Testis (tissue), 3 donors: ENCODE measurements around the gene SERHL2. TPM values are rescaled to one million over a fixed set of nuclear protein-coding genes. Genes with fewer than 3 reads are reported as not detected.
"Not testable (repeated sequence)": the region's sequence is repeated elsewhere in the genome, so short reads cannot be mapped to it uniquely, and the experiment has no call there.

Source experiments
- DNase-seq: peaks from one replicate; pipeline ENCODE4 v3.0.0-alpha.2; 2019
- H3K27ac ChIP-seq, 2 donors: fragments of 200-600 bp; sonication (generic); one replicate each; pipeline ENCODE4 v1.5.1; 2019
- H3K27me3 ChIP-seq: fragments of 200-600 bp; sonication (generic); one replicate; pipeline ENCODE4 v1.5.1; 2019
- H3K36me3 ChIP-seq: fragments of 200-600 bp; sonication (generic); one replicate; pipeline ENCODE4 v1.5.1; 2017; ENCODE audit warnings: low read depth; ENCODE audit errors: missing control alignments
- H3K4me1 ChIP-seq: fragments of 200-600 bp; sonication (generic); one replicate; pipeline ENCODE4 v1.5.1; 2019
- H3K4me3 ChIP-seq, 2 donors: fragments of 200-600 bp; sonication (generic); one replicate each; pipeline ENCODE4 v1.5.1; 2017 to 2019
- H3K9me3 ChIP-seq: fragments of 200-600 bp; sonication (generic); one replicate; pipeline ENCODE4 v1.5.1; 2017
- POLR2A ChIP-seq: fragments of 450-650 bp; IDR thresholded peaks from one replicate; pipeline ENCODE4 v1.6.1; 2017; ENCODE audit warnings: antibody characterized with exemption, mild to moderate bottlenecking, moderate library complexity
- WGBS, 2 donors: methylation state at CpG; one replicate each; pipeline ENCODE4 v1.1.5; 2018; 5-methylcytosine and 5-hydroxymethylcytosine counted together
- intact Hi-C: fragments of 100-400 bp; cut with DNase I; formaldehyde crosslinking; loops from one replicate; pipeline ENCODE4 v1.15.1; 2023; ENCODE audit warnings: low total_unique reads
- polyA plus RNA-seq: library from polyadenylated mRNA; stranded (reverse); fragments of 350-450 nt; fragmentation: Illumina TruSeq; extraction: RNeasy Lipid Tissue Mini Kit (QIAGEN cat#74804); gene quantifications from one replicate; pipeline ENCODE4 v1.2.3, GENCODE V29; 2014; ENCODE audit warnings: low read depth, low replicate concordance; ENCODE audit not compliant: insufficient read depth
- total RNA-seq, 2 donors: library from RNA; depleted of rRNA; stranded (reverse); fragments of >200 nt; gene quantifications; one replicate each; pipeline ENCODE4 v1.2.3, GENCODE V29; 2016
- TF ChIP-seq, protein P1 (sequence below), 3 experiments: fragments of 450-650 bp in 2 of 3; fragments of 200-600 bp in 1 of 3; sonication (generic) in 1 of 3; IDR thresholded peaks; one replicate each; pipeline ENCODE4 v1.5.1; 2016 to 2019; ENCODE audit warnings: antibody characterized with exemption in 3 of 3, mild to moderate bottlenecking in 2 of 3, moderate library complexity in 1 of 3

The SERHL2 gene
- total and polyA plus RNA-seq, 3 donors from 2014 or later = 6.9 to 11.3 (median 8.8) TPM

DNA sequence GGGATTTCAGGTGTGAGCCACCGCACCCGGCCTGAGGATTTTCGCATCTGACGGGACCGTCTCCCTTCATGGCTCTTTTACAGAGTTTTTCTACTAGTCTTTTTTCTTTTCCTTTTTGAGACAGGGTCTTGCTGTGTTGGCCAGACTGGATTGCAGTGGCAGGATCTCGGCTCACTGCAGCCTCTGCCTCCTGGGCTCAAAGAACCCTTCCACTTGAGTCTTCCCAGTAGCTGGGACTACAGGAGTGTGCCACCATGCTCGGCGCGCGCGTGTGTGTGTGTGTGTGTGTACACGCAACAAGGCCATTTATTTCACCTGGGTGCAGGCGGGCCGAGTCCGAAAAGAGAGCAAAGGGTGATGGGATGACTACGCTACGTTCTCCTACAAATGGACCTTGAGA is 10.9 kb downstream of the SERHL2 start:
- Histone ChIP-seq H3K4me1 (peaks cover 15% of the 10 kb centered on the region), H3K36me3 (no peaks in the 10 kb centered on the region), H3K4me3 (no peak overlapping the region), H3K9me3 (no peaks in the 10 kb centered on the region), H3K27me3 (no peaks in the 10 kb centered on the region), H3K27ac (no peak overlapping the region)
- TF ChIP-seq, protein P1, sequence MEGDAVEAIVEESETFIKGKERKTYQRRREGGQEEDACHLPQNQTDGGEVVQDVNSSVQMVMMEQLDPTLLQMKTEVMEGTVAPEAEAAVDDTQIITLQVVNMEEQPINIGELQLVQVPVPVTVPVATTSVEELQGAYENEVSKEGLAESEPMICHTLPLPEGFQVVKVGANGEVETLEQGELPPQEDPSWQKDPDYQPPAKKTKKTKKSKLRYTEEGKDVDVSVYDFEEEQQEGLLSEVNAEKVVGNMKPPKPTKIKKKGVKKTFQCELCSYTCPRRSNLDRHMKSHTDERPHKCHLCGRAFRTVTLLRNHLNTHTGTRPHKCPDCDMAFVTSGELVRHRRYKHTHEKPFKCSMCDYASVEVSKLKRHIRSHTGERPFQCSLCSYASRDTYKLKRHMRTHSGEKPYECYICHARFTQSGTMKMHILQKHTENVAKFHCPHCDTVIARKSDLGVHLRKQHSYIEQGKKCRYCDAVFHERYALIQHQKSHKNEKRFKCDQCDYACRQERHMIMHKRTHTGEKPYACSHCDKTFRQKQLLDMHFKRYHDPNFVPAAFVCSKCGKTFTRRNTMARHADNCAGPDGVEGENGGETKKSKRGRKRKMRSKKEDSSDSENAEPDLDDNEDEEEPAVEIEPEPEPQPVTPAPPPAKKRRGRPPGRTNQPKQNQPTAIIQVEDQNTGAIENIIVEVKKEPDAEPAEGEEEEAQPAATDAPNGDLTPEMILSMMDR (IDR thresholded peaks at IDR 0.05) = no peak
- no peak for TF ChIP-seq POLR2A
- DNase-seq = no peak
- intact Hi-C loops = no loop called here
- WGBS, 2 donors = 98 to 99% methylated on average over 16 to 17 of the region's 17 CpGs

DNA sequence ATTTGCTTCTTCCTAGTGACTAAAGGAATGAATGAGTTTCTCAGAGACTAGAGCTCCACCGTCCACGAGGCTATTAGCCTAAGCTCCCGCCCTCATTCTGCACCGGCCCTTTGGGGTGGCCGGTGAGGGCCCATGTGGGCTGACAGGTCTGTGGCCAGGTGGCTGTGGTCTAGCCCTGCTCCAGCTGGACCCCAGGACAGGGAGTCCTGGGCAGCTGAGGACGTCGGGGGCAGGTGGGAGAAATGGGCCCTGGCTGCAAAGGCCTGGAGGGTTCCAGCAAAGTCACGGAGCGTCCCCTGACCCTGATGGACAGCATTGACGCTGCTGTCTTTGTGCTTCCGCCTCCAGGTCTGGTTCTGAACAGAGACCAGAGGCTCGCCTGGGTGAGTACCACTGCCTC is 12.2 kb downstream of the SERHL2 start:
- H3K36me3 ChIP-seq = no peaks in the 10 kb centered on the region
- no peak overlapping the region for H3K27ac ChIP-seq
- H3K9me3 ChIP-seq = no peaks in the 10 kb centered on the region
- 96 to 98% methylated on average over 8 to 12 of the region's 12 CpGs for WGBS, 2 donors
- H3K27me3 ChIP-seq = no peaks in the 10 kb centered on the region
- intact Hi-C loops = no loop called here
- no peak for DNase-seq
- no peak overlapping the region for H3K4me3 ChIP-seq
- TF ChIP-seq, protein P1 (IDR thresholded peaks at IDR 0.05) = no peak
- no peak for TF ChIP-seq POLR2A
- peaks cover 15% of the 10 kb centered on the region for H3K4me1 ChIP-seq

DNA sequence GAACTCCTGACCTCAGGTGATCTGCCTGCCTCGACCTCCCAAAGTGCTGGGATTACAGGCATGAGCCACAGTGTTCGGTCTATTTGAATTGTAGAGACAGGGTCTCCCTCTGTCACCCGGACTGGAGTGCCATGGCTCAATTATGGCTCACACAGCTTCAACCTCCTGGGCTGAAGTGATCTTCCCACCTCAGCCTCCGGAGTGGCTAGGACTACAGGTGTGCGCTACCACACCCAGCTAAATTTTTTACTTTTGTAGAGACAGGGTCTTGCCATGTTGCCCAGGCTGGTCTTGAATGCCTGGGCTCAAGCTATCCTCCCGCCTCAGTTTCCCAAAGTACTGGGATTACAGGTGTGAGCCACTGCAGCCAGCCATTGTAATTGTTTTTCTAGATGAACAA is 14.2 kb downstream of the SERHL2 start:
- H3K9me3 ChIP-seq, H3K36me3 ChIP-seq, H3K4me3 ChIP-seq, H3K4me1 ChIP-seq, intact Hi-C loops, H3K27me3 ChIP-seq, DNase-seq, H3K27ac ChIP-seq: not testable (repeated sequence)
- 94% methylated on average over 4 of the region's 6 CpGs; no CpG with 5 or more reads in 1 of the 2 donors for WGBS, 2 donors

DNA sequence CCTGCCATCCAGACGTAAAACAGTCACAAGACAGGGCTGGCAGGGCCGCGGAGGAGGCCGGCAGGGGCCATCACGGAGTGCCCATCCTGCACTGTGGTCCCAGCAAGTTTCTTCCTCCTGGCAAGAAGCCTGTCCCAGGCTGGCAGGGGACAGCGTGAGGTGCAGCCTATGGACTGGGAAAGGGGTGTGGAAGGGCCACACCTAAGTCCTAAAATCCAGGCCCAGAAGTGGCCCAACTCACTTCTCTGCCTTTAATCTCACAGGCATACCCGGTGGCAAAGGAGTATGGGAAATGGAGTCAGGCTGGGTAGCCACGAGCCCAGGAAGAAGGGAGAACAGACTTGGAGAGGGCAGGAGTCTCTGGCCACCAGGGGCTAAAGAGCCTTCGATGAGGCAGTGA is 16.8 kb downstream of the SERHL2 start:
- DNase-seq, H3K27me3 ChIP-seq, intact Hi-C loops, H3K9me3 ChIP-seq, H3K36me3 ChIP-seq, H3K4me3 ChIP-seq, H3K4me1 ChIP-seq, H3K27ac ChIP-seq: not testable (repeated sequence)
- 80 to 86% methylated on average over 9 of the region's 9 CpGs for WGBS, 2 donors

DNA sequence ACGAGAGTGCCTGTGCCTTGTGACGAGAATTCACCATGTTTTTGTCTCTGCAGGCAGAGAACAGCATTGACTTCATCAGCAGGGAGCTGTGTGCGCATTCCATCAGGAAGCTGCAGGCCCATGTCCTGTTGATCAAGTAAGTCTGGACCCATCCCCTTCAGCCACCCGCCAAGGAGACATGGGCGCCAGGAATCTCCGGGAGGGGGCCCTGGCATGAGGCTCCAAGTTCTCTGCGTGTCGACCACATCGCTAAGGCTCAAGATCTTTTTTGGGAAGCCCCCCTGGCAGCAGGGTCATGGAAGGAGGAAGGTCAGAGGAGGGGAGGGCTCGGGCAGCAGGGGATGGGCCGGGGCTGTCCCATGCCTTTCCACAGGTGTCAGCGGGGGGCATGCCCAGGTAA is 17.3 kb downstream of the SERHL2 start:
- intact Hi-C loops, H3K4me3 ChIP-seq, H3K27ac ChIP-seq, H3K36me3 ChIP-seq, H3K9me3 ChIP-seq, H3K27me3 ChIP-seq, DNase-seq, H3K4me1 ChIP-seq: not testable (repeated sequence)
- 98% methylated on average over 6 of the region's 12 CpGs; no CpG with 5 or more reads in 1 of the 2 donors for WGBS, 2 donors

DNA sequence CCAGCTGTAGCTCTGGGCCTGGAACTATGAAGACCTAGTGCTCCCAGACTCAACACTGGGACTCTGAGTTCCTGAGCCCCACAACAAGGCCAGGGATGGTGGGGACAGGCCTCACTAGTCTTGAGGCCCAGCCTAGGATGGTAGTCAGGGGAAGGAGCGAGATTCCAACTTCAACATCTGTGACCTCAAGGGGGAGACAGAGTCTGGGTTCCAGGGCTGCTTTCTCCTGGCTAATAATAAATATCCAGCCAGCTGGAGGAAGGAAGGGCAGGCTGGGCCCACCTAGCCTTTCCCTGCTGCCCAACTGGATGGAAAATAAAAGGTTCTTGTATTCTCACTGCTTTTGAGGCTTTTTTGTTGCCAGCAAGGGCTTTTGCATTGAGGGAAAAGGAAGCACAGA is 20.3 kb downstream of the SERHL2 start:
- H3K27ac ChIP-seq, intact Hi-C loops, H3K27me3 ChIP-seq, H3K9me3 ChIP-seq, DNase-seq, H3K4me3 ChIP-seq, H3K36me3 ChIP-seq, H3K4me1 ChIP-seq: not testable (repeated sequence)
- WGBS, 2 donors = 80% methylated on average over 1 of the region's 1 CpG; no CpG with 5 or more reads in 1 of the 2 donors

DNA sequence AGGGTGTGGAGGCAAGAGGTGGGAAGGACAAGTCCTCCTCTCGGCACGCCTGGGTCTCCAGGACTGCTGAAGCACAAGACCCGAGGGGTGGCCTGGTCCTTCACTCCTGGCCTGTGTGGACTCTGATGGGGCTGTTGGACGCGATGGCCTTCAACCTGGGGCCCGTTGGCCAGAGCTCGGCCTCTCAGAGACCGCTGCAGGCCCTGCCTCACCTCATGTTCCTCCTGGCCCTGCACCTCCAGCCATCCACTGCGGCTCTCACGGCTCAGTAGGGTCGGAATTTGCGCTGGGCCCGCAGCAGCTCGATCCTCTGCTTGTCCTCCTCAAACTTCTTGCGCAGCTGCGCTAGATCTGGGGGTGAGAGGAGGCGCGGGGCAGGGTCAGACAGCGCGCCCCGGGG is 20.7 kb downstream of the SERHL2 start:
- H3K27ac ChIP-seq, intact Hi-C loops, H3K9me3 ChIP-seq, H3K4me1 ChIP-seq, DNase-seq, H3K27me3 ChIP-seq, H3K36me3 ChIP-seq, H3K4me3 ChIP-seq: not testable (repeated sequence)
- 75 to 89% methylated on average over 3 to 17 of the region's 21 CpGs for WGBS, 2 donors

DNA sequence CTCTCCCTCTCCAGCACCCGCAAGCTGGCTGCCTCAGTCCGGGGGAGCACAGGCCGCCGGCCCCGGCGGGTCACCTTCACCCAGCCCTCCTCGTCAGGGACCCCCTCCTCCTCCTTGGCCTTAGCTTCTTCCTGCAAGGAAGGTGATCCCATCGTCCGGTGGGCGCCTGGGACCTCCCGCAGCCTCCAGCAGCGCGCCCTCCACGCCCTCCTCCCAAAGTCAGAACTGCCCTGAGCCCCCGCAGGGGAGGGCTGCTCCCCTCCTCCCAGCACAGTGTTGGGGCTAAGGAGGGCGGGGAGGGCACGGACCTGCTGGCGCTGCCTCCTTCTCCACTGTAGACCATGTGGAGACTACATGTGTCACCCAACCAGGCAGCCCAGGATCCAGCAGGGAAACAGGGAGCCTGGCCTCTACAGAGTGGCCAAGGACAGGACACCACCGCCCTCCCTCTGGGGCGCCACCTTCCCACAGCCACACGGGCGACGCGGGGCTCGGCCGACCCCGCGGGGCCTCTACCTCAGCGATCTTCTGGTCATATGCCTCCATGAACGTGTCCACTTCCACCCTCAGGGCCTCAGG is 22.3 kb downstream of the SERHL2 start:
- H3K9me3 ChIP-seq, H3K27ac ChIP-seq, H3K36me3 ChIP-seq, H3K4me1 ChIP-seq, DNase-seq, intact Hi-C loops, H3K27me3 ChIP-seq, H3K4me3 ChIP-seq: not testable (repeated sequence)
- 91 to 100% methylated on average over 1 to 30 of the region's 30 CpGs for WGBS, 2 donors

DNA sequence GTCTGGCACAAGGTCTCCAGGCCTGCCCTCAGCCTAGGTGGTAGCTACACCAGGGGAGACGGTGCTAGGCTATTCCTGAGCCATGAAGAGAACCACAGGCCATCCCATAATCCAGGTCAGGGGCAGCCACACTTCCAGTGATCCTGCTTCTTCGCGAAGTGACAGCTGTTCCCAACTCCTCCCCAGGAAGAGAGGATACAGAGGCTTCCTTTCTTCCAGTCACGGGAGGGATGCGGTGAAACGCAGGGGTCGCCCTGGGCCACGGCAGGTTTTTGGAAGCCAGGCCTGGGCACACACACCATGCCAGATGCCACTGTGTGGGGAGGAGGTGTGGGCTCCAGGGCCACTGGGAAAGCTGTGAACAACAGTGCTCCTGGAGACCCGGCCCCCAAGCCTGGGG is 23.4 kb downstream of the SERHL2 start:
- 44 to 77% methylated on average over 1 to 8 of the region's 9 CpGs for WGBS, 2 donors
- H3K4me3 ChIP-seq, H3K9me3 ChIP-seq, DNase-seq, H3K4me1 ChIP-seq, H3K27me3 ChIP-seq, H3K27ac ChIP-seq, H3K36me3 ChIP-seq, intact Hi-C loops: not testable (repeated sequence)
